Gastroesophageal sphincter (tissue), 3 donors: ENCODE data around the gene ANAPC16.

Experiments used
- POLR2A ChIP-seq, 2 donors: fragments of 450-650 bp; IDR thresholded peaks; one replicate each; pipeline ENCODE4 v1.6.1; 2017; ENCODE audit warnings: antibody characterized with exemption in 2 of 2, mild to moderate bottlenecking in 2 of 2, moderate library complexity in 1 of 2
- POLR2AphosphoS5 ChIP-seq: sonication (generic); formaldehyde crosslinking; IDR thresholded peaks from one replicate; pipeline ENCODE4 v1.6.1; 2017; ENCODE audit warnings: antibody characterized with exemption
- TF ChIP-seq, protein P1 (sequence below), 4 experiments: fragments of 200-600 bp in 2 of 4; fragments of 450-650 bp in 2 of 4; sonication (generic) in 1 of 4; IDR thresholded peaks; one replicate each; pipeline ENCODE4 v1.5.1; 2017 to 2019; ENCODE audit warnings: antibody characterized with exemption in 4 of 4, mild to moderate bottlenecking in 2 of 4, moderate library complexity in 2 of 4

DNA sequence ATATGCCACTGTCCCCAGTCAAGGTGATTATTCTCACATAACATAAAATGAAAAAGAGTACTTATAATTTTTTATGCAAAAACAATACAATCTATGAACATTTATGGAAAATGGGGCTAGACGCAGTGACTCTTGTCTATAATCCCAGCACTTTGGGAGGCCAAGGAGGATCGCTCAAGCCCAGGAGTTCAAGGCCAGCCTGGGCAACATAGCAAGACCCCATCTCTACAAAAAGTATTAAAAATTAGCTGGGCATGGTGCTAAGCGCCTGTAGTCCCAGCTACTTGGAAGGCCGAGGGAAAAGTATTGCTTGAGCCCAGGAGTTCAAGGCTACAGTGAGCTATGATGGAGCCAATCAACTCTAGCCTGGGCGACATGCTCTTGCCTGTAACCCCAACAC is 14.5 kb upstream of the ANAPC16 start:
- TF ChIP-seq, protein P1, sequence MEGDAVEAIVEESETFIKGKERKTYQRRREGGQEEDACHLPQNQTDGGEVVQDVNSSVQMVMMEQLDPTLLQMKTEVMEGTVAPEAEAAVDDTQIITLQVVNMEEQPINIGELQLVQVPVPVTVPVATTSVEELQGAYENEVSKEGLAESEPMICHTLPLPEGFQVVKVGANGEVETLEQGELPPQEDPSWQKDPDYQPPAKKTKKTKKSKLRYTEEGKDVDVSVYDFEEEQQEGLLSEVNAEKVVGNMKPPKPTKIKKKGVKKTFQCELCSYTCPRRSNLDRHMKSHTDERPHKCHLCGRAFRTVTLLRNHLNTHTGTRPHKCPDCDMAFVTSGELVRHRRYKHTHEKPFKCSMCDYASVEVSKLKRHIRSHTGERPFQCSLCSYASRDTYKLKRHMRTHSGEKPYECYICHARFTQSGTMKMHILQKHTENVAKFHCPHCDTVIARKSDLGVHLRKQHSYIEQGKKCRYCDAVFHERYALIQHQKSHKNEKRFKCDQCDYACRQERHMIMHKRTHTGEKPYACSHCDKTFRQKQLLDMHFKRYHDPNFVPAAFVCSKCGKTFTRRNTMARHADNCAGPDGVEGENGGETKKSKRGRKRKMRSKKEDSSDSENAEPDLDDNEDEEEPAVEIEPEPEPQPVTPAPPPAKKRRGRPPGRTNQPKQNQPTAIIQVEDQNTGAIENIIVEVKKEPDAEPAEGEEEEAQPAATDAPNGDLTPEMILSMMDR (IDR thresholded peaks at IDR 0.05) = no peak
- TF ChIP-seq POLR2A (IDR thresholded peaks at IDR 0.05) (no peak), POLR2AphosphoS5 (no peak)
